GM12872 (cell line): ENCODE measurements around the gene ZFAND2B.

Experiments used
- CTCF ChIP-seq: IDR thresholded peaks from 3 replicates; pipeline ENCODE4 v1.5.1; 2011; ENCODE audit warnings: low read depth, mild to moderate bottlenecking, low read length, moderate library complexity; ENCODE audit not compliant: insufficient read depth

Gene ZFAND2B

GRCh38 chr2:219183151-219183772 lies 23.3 kb upstream of the ZFAND2B start:
- TF ChIP-seq CTCF: no peak

DNA sequence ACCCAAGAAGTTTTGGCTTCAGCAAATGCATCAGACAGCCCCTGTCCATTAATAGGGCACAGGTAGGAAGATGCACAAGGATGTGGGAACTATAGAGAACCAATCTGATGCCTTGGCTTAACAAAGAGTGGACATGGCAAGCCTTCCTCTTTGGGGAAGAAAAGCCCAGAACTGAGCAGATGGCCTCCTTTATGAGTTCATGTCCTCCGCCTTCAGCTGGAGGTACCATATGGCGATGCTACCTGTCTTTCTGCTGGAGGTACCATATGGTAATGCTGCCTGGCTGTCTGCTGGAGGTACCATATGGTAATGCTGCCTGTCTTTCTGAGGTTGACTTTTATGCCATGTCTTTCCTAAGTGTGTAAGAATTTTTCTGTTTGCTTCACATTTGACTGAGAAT lies 22.5 kb upstream of the ZFAND2B start:
- TF ChIP-seq CTCF: no peak

- TF ChIP-seq CTCF: no peak
These were observed 19.7 kb upstream of the ZFAND2B start for GRCh38 chr2:219186754-219187456.

GRCh38 chr2:219197388-219197787 lies 9.2 kb upstream of the ZFAND2B start:
- no peak for TF ChIP-seq CTCF

GRCh38 chr2:219198974-219199373 lies 7.6 kb upstream of the ZFAND2B start:
- TF ChIP-seq CTCF: no peak

DNA sequence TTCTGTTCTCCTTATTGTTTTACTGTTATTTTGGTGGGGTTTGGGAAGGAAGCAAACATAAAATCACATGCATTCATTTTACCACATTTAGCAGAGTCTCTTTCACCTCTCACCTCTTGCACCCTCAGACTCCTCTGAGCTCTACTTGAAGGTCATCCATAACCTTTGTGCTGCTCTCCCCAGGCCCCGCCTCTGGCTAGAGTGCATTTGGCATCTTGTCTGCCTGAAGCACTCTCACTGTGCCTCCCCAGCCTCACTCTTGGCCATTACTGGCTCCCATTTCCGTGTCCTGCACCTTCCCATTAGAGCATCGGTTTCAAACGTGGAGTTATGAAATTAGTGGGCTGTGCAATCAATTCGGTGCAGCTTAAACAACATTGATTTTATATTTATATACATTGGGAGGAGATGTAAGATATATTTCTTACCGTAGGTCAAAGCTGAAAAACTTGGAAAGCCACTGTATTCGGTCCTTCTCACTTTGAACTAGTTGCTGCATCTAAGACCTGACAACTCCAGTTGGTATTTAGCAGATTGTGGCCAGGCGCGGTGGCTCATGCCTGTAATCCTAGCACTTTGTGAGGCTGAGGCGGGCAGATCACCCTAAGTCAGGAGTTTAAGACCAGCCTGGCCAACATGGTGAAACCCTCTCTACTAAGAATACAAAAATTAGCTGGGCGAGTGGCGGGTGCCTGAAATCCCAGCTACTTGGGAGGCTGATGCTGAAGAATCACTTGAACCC lies 6.9 kb upstream of the ZFAND2B start:
- no peak for TF ChIP-seq CTCF

DNA sequence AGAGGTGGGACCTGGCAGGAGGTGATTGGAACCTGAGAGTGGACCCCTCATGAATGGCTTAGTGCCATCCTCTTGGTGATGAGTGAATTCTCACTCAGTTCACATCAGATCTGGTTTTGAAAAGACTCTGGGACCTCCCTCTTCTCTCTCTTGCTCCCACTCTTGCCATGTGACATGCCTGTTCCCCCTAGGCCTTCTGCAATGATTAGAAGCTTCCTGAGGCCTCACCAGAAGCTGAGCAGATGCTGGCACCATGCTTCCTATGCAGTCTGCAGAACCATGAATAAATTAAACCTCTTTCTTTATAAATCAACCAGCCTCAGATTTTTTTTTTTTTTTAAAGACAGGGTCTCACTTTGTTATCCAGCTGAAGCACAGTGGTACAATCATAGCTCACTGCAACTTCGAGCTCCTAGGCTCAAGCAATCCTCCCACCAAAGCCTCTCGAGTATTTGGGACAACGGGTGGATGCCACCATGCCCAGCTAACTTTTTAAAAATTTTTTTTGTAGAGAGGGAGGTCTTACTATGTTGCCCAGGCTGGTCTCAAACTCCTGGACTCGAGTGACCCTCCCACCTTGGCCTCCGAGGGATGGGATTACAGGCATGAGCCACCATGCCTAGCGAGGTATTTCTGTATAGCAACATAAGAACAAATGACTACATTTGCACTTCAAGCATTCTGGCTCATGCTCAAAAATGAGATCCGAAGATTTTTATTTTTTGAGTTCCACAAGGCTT lies 2.0 kb upstream of the ZFAND2B start:
- TF ChIP-seq CTCF: no peak
